ENCODE measurements around the gene ANAPC5. TPM values are rescaled to one million over a fixed set of nuclear protein-coding genes. Genes with fewer than 3 reads are reported as not detected.

The ANAPC5 gene
- total RNA-seq, 3 donors from 2014 or later = 136 to 152 (median 137) TPM

- ATAC-seq = no peak
- no peaks in the 10 kb centered on the region for H3K27me3 Mint-ChIP-seq (ENCODE audit: low read depth)
- H3K4me1 Mint-ChIP-seq (ENCODE audit: low read depth) = peaks cover 25% of the 10 kb centered on the region
- H3K9me3 Mint-ChIP-seq = no peaks in the 10 kb centered on the region
- no peak for DNase-seq
- no peak overlapping the region for H3K4me3 Mint-ChIP-seq
- H3K36me3 Mint-ChIP-seq (ENCODE audit: insufficient read depth) = peaks cover 30% of the 10 kb centered on the region
Measured at GRCh38 chr12:121346747-121347146, 5.5 kb downstream of the ANAPC5 start.

- no peak overlapping the region for H3K4me3 Mint-ChIP-seq
- peaks cover 27% of the 10 kb centered on the region for H3K36me3 Mint-ChIP-seq (ENCODE audit: insufficient read depth)
- H3K9me3 Mint-ChIP-seq = no peaks in the 10 kb centered on the region
- H3K27me3 Mint-ChIP-seq (ENCODE audit: low read depth) = no peaks in the 10 kb centered on the region
- no peak for ATAC-seq
- peaks cover 18% of the 10 kb centered on the region for H3K4me1 Mint-ChIP-seq (ENCODE audit: low read depth)
- DNase-seq = no peak
Measured at GRCh38 chr12:121345151-121345815, 6.9 kb downstream of the ANAPC5 start.

- Mint-ChIP-seq H3K36me3 (ENCODE audit: insufficient read depth) (peaks cover 27% of the 10 kb centered on the region), H3K27me3 (ENCODE audit: low read depth) (no peaks in the 10 kb centered on the region), H3K4me1 (ENCODE audit: low read depth) (peaks cover 14% of the 10 kb centered on the region), H3K9me3 (no peaks in the 10 kb centered on the region), H3K4me3 (no peak overlapping the region)
- ATAC-seq (no peak), DNase-seq (no peak)
Measured at GRCh38 chr12:121344506-121344905, 7.7 kb downstream of the ANAPC5 start.

- ATAC-seq (no peak), DNase-seq (no peak)
- Mint-ChIP-seq H3K36me3 (ENCODE audit: insufficient read depth) (peaks cover 19% of the 10 kb centered on the region), H3K9me3 (no peaks in the 10 kb centered on the region), H3K27me3 (ENCODE audit: low read depth) (no peaks in the 10 kb centered on the region), H3K4me3 (no peak overlapping the region), H3K4me1 (ENCODE audit: low read depth) (no peaks in the 10 kb centered on the region)
Measured at GRCh38 chr12:121337416-121337815, 14.8 kb downstream of the ANAPC5 start.

- Mint-ChIP-seq H3K4me1 (ENCODE audit: low read depth) (no peaks in the 10 kb centered on the region), H3K27me3 (ENCODE audit: low read depth) (no peaks in the 10 kb centered on the region), H3K36me3 (ENCODE audit: insufficient read depth) (peaks cover 33% of the 10 kb centered on the region), H3K9me3 (no peaks in the 10 kb centered on the region), H3K4me3 (no peak overlapping the region)
- ATAC-seq (peak; percentile 80 to 87), DNase-seq (no peak)
Measured at GRCh38 chr12:121334513-121335343, 17.5 kb downstream of the ANAPC5 start.

GRCh38 chr12:121333747-121334146, 18.5 kb downstream of the ANAPC5 start:
- no peak for DNase-seq
- H3K4me1 Mint-ChIP-seq (ENCODE audit: low read depth) = no peaks in the 10 kb centered on the region
- no peak for ATAC-seq
- H3K9me3 Mint-ChIP-seq = no peaks in the 10 kb centered on the region
- H3K27me3 Mint-ChIP-seq (ENCODE audit: low read depth) = no peaks in the 10 kb centered on the region
- peaks cover 33% of the 10 kb centered on the region for H3K36me3 Mint-ChIP-seq (ENCODE audit: insufficient read depth)
- no peak overlapping the region for H3K4me3 Mint-ChIP-seq

- DNase-seq (no peak), ATAC-seq (no peak)
- Mint-ChIP-seq H3K27me3 (ENCODE audit: low read depth) (no peaks in the 10 kb centered on the region), H3K36me3 (ENCODE audit: insufficient read depth) (peaks cover 52% of the 10 kb centered on the region), H3K4me1 (ENCODE audit: low read depth) (no peaks in the 10 kb centered on the region), H3K9me3 (no peaks in the 10 kb centered on the region), H3K4me3 (no peak overlapping the region)
Measured at GRCh38 chr12:121331248-121331647, 21.0 kb downstream of the ANAPC5 start.

- ATAC-seq (no peak), DNase-seq (no peak)
- no peak overlapping the region for H3K4me3 Mint-ChIP-seq
- H3K27me3 Mint-ChIP-seq (ENCODE audit: low read depth) = no peaks in the 10 kb centered on the region
- no peaks in the 10 kb centered on the region for H3K9me3 Mint-ChIP-seq
- peaks cover 54% of the 10 kb centered on the region for H3K36me3 Mint-ChIP-seq (ENCODE audit: insufficient read depth)
- H3K4me1 Mint-ChIP-seq (ENCODE audit: low read depth) = no peaks in the 10 kb centered on the region
Measured at GRCh38 chr12:121330692-121331091, 21.5 kb downstream of the ANAPC5 start.

GRCh38 chr12:121330195-121330594, 22.0 kb downstream of the ANAPC5 start:
- DNase-seq = no peak
- H3K36me3 Mint-ChIP-seq (ENCODE audit: insufficient read depth) = peaks cover 51% of the 10 kb centered on the region
- no peaks in the 10 kb centered on the region for H3K9me3 Mint-ChIP-seq
- no peak for ATAC-seq
- no peaks in the 10 kb centered on the region for H3K27me3 Mint-ChIP-seq (ENCODE audit: low read depth)
- no peak overlapping the region for H3K4me3 Mint-ChIP-seq
- H3K4me1 Mint-ChIP-seq (ENCODE audit: low read depth) = no peaks in the 10 kb centered on the region

- no peaks in the 10 kb centered on the region for H3K27me3 Mint-ChIP-seq (ENCODE audit: low read depth)
- DNase-seq = no peak
- peaks cover 49% of the 10 kb centered on the region for H3K36me3 Mint-ChIP-seq (ENCODE audit: insufficient read depth)
- ATAC-seq = no peak
- no peaks in the 10 kb centered on the region for H3K4me1 Mint-ChIP-seq (ENCODE audit: low read depth)
- no peak overlapping the region for H3K4me3 Mint-ChIP-seq
- no peaks in the 10 kb centered on the region for H3K9me3 Mint-ChIP-seq
Measured at GRCh38 chr12:121328620-121329019, 23.6 kb downstream of the ANAPC5 start.

- Mint-ChIP-seq H3K36me3 (ENCODE audit: insufficient read depth) (peaks cover 47% of the 10 kb centered on the region), H3K9me3 (no peaks in the 10 kb centered on the region), H3K4me3 (no peak overlapping the region), H3K4me1 (ENCODE audit: low read depth) (no peaks in the 10 kb centered on the region), H3K27me3 (ENCODE audit: low read depth) (no peaks in the 10 kb centered on the region)
- no peak for DNase-seq
- ATAC-seq = no peak
Measured at GRCh38 chr12:121326996-121327674, 25.1 kb downstream of the ANAPC5 start.

- Mint-ChIP-seq H3K4me3 (no peak overlapping the region), H3K36me3 (ENCODE audit: insufficient read depth) (peaks cover 42% of the 10 kb centered on the region), H3K27me3 (ENCODE audit: low read depth) (no peaks in the 10 kb centered on the region), H3K4me1 (ENCODE audit: low read depth) (no peaks in the 10 kb centered on the region), H3K9me3 (no peaks in the 10 kb centered on the region)
- no peak for ATAC-seq
- DNase-seq = no peak
Measured at GRCh38 chr12:121325922-121326396, 26.3 kb downstream of the ANAPC5 start.

- H3K27me3 Mint-ChIP-seq (ENCODE audit: low read depth) = no peaks in the 10 kb centered on the region
- no peaks in the 10 kb centered on the region for H3K4me1 Mint-ChIP-seq (ENCODE audit: low read depth)
- ATAC-seq (no peak), DNase-seq (no peak)
- peaks cover 35% of the 10 kb centered on the region for H3K36me3 Mint-ChIP-seq (ENCODE audit: insufficient read depth)
- no peak overlapping the region for H3K4me3 Mint-ChIP-seq
- no peaks in the 10 kb centered on the region for H3K9me3 Mint-ChIP-seq
Measured at GRCh38 chr12:121323908-121324307, 28.3 kb downstream of the ANAPC5 start.

- Mint-ChIP-seq H3K36me3 (ENCODE audit: insufficient read depth) (peaks cover 31% of the 10 kb centered on the region), H3K4me3 (no peak overlapping the region), H3K27me3 (ENCODE audit: low read depth) (no peaks in the 10 kb centered on the region), H3K9me3 (no peaks in the 10 kb centered on the region), H3K4me1 (ENCODE audit: low read depth) (peaks cover 19% of the 10 kb centered on the region)
- DNase-seq (no peak), ATAC-seq (no peak)
Measured at GRCh38 chr12:121318121-121318520, 34.1 kb downstream of the ANAPC5 start.

Measured in activated T-cell treated with anti-CD3 and anti-CD28 coated beads, Interleukin-2, amount 50 U/mL, for 4 hours (primary cell).